GM12874 (cell line): Measurements from ENCODE around the gene GNAO1.

Source experiments
- TF ChIP-seq, protein P1 (sequence below): IDR thresholded peaks from 2 replicates; pipeline ENCODE4 v1.5.1; 2011; ENCODE audit warnings: low read depth, mild to moderate bottlenecking, control low read depth, low read length, moderate library complexity; ENCODE audit not compliant: insufficient read depth

Gene GNAO1

DNA sequence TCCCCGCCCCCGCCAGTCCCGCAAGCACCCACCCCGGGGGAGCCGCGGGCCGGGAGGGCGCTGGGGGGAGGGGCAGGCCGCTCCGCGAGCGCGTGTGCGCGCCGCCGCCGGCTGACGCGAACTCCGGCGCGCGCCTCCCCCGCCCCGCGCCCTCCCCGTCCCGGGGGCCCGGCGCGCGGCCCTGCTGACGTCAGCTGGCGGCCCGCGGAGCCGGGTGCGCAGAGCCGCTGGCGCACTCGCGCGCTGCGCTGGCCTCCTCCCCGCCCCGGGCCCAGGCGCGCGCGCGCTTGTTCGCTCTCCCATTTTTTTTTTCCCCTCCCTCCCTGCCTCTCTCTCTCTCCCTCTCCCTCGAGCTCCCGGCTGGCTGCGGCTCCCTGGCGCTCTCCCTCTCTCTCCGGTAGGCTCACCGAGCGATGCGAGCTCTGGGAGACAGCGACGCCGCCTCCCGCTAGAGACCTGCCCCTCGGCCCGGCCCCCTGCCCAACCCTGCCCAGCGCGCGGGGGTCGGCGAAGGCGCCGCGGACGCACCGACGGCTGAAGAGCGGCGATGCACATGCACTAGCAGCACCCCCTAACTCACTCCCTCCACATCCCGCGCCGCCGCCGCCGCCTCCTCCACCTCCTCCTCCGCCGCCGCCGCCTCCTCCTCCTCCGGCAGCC lies at the start of gene GNAO1:
Gene GNAO1, plus strand, starts transcription at position 334 of the 660 bp plus-strand sequence. CDS start 747 bp downstream, outside the sequence.
- TF ChIP-seq, protein P1, sequence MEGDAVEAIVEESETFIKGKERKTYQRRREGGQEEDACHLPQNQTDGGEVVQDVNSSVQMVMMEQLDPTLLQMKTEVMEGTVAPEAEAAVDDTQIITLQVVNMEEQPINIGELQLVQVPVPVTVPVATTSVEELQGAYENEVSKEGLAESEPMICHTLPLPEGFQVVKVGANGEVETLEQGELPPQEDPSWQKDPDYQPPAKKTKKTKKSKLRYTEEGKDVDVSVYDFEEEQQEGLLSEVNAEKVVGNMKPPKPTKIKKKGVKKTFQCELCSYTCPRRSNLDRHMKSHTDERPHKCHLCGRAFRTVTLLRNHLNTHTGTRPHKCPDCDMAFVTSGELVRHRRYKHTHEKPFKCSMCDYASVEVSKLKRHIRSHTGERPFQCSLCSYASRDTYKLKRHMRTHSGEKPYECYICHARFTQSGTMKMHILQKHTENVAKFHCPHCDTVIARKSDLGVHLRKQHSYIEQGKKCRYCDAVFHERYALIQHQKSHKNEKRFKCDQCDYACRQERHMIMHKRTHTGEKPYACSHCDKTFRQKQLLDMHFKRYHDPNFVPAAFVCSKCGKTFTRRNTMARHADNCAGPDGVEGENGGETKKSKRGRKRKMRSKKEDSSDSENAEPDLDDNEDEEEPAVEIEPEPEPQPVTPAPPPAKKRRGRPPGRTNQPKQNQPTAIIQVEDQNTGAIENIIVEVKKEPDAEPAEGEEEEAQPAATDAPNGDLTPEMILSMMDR: no peak

DNA sequence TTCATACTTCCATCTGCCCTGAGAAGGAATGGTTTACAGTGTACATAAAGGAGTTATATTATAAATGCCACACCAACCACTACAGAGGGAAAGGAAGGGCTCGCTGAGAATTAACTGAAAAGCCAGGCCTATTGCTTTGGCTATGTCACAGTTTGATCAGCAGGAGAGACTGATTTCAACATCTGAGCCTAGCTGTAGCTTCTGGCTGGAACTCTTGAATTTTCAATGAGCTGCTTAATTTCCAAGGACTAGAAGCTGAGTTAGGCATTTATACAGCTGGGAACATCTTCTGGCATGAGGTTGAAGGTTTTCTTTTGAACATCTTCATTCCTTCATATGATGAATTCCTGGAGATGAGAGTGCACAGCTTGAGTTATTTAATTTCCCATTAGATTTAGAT lies 47.6 kb upstream of the GNAO1 start:
- TF ChIP-seq, protein P1: no peak

DNA sequence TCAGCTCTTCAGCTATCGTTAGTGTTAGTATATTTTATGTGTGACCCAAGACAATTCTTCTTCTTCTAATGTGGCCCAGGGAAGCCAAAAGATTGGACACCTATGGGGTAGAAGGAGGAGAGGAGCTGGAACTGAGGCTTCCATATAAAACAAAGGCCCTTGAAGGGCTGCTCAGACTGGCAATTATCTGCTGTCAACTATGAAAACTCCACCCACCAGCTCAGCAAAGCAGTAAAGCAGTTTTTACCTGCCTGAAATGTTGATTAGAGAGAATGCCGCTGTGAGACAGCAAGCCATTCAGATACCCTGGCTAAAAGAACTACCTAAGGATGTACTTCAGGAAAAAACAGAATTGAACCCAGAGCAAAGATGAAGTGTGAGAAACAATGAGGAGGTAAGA lies 45.9 kb upstream of the GNAO1 start:
- TF ChIP-seq, protein P1: no peak

DNA sequence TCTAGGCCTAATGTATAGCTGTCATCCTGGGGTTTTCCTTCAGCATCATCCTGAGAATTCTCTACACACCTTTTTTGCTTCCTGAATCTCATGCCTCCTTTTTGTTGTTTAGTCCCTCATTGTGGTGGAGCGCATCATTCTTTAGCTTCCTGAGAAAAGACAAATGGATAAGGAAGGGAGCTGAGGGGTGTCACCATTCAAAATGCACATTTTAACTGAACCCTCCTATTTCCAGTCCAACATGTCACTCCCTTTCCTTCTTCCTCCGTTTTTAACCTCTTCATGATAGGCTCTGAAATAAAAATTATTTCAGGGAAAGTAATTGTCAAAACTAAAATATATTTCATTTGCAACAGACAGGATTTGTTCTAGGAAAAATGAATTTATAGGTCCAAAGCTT lies 39.7 kb upstream of the GNAO1 start:
- TF ChIP-seq, protein P1: no peak

DNA sequence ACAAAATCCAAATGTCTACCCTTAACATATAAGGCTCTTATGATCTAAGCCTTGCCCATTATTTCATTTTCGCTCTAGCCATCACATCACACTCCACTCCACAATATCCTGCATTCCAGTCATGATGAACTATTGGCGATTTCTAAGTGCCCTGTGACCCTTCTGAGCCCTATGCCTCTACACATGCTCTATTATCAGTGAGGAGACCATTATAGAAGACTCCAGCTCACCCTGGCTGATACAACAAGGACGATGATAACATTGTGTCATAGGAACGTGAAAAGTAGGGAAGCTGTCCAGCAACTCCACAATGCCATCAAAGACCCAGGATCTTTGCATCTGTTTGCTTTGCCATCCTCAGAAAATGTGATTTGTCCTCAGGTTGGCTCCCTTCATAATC lies 29.6 kb upstream of the GNAO1 start:
- TF ChIP-seq, protein P1: no peak

DNA sequence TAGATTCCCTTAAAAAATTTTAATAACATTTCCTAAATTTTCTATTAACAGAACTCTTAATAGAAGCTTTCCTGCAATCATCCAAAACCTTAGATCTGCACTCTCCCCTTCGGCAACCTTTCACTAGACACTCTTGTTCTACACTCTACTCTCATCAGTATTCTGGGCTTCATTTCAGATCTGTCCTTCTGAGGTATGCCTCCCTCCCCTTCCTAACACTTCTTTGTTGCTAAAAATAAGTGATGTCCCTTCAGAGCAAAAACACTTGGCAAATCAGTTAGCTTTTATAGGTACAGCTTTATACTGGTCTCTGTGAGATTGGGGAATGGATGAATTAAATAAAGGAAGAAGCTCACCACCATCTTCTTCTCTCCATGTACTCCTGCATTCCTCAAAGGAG lies 28.2 kb upstream of the GNAO1 start:
- TF ChIP-seq, protein P1: no peak

DNA sequence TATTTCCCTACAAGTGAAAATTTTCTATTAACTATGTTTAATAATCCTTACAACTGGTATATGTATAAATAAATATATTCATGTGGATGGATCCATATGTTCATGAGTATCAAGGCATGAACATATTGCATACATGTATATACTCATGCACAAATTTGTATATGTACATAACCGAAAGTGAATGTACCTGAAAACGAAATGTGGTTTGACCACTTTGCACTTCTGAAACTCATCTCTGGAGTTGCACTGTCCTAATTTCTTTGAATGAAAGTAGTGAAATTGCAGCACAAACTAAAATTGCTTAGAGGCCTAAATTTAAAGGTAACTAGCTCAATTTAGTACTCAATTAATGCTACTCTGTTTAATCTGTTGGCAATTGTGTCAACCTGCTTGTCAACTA lies 27.4 kb upstream of the GNAO1 start:
- TF ChIP-seq, protein P1: no peak
